NCI-H510A (cell line): ENCODE data around the gene SLC6A3.

Experiments
- DNase-seq: peaks from one replicate; lab custom pipeline; 2025; lab: John Stamatoyannopoulos, UW

The SLC6A3 gene

GRCh38 chr5:1405121-1405520, 40.1 kb downstream of the SLC6A3 start:
- DNase-seq, result no peak

DNA sequence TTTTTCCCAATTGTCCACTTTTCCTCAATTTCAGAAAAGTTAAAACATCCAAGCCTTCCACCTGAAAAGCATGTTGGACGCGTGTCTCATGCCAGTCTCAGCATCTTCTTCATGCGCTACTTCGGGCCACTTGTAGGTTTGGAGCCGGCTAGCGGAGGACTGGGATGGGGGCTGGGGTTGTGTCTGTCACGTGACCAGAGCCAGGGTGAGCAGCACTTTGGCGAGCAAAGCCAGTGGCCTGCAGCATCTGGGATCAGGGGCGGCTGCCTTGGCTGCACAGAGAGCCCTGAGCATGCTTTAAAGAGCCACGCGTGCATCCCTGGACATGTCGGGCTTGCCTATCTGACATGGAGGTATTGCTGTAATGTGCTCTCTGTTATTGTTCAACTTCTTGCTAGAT, 41.2 kb downstream of the SLC6A3 start:
- no peak for DNase-seq

- DNase-seq, result no peak
Observed at GRCh38 chr5:1402611-1403255, 42.5 kb downstream of the SLC6A3 start.

- DNase-seq, result no peak
Observed at GRCh38 chr5:1401536-1402138, 43.6 kb downstream of the SLC6A3 start.

DNA sequence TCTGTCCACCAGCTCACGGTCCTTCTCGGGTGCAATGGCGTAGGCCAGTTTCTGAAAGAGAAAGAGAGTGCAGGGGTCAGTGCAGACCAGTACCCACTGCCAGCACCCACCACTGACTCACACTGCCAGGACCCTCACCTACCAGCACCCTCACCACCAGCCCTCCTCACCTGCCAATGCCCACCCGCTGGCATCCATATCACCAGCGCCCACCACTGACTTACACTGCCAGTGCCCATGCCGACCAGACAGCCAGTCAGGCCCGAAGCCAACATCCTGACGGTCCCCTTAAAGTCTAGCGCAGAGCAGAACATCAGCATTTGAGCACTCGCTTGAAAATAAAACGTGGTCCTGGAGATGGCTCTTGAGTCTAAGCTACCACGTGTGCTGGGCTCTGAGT, 44.3 kb downstream of the SLC6A3 start:
- no peak for DNase-seq

DNA sequence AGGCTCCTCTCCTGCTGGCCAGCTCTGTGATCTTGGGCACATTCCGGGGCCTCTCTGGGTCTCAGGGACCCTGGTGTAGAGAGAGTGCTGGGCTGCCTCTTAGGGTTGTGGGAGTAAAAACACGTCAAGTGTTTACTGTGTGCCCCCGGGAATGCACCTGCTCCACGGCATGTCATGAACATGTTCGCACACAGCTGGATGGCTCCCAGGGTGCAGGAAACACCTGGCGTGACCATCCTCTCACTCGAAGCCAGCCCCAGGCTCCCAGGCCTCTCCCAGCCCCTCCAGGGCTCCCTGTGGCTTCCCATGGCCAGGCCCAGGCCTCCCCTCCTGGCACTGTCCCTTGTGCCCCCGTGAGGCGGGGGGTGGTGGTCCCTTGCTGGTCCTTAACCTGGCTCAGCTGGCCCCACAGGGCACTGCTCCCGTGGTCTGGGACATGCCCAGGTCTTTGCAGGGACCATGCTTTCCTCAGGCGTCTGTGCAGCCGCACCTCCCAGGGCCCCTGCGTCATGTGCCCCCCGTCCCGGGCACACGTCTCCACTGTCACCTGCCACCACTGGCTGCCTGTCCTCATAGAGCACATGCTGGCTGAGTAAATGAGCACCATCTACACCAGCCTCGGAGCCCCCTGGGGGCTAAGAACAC, 44.9 kb downstream of the SLC6A3 start:
- no peak for DNase-seq

DNA sequence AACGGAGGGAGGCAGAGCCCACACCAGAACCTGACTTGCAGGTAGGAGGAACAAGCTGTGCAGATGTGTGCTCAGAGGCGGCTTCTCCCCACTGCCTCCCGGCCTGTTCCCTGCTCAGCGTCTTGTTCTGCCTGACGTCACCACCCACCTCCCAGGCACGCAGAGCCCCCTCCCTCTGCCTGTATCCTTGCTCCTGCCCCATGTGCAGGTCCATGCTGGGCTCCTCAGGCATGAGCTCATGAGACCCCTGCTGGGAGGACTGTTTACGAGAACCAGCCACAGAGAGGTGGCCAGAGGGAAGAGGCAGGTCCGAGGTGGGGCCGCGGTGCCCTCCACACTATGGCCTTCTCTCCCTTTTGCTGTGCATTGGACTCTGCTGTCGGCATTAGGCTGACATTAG, 45.5 kb downstream of the SLC6A3 start:
- DNase-seq, result no peak

GRCh38 chr5:1396293-1396816, 48.9 kb downstream of the SLC6A3 start:
- no peak for DNase-seq

GRCh38 chr5:1394881-1395860, 50.1 kb downstream of the SLC6A3 start:
- no peak for DNase-seq

DNA sequence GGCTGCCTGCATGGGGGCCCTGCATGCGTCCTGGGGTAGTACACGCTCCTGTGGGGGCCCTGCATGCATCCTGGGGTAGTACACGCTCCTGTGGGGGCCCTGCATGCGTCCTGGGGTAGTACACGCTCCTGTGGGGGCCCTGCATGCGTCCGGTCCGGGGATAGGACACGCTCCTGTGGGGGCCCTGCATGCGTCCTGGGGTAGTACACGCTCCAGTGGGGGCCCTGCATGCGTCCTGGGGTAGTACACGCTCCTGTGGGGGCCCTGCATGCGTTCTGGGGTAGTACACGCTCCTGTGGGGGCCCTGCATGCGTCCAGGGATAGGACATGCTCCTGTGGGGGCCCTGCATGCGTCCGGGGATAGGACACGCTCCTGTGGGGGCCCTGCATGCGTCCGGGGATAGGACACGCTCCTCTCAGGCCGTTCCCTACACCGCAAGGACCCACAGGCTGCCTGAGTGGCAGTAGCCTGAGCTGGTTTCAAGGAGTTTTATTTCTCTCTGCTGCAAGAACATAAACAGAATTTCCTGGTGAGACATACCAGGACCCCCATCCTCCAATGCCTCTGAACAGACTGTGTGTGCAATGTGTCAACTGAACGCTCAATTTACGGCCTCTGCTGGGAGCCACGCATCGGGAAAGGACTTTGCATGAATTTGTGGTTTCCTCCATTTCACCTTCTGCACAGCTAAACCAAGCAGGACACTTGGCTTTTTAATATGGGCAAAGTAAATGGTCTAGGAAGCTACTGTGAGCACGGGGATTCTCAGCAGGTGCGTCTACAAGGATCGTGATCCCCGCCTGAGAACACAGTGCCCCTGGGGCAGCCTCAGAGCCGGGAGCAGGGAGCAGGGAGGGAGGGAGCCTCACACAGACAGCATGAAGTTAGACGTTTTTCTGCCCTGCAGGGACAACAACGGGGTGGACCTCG, 51.4 kb downstream of the SLC6A3 start:
- no peak for DNase-seq

GRCh38 chr5:1392801-1393565, 52.3 kb downstream of the SLC6A3 start:
- DNase-seq, result no peak

- DNase-seq, result no peak
Observed at GRCh38 chr5:1392261-1392660, 53.0 kb downstream of the SLC6A3 start.

DNA sequence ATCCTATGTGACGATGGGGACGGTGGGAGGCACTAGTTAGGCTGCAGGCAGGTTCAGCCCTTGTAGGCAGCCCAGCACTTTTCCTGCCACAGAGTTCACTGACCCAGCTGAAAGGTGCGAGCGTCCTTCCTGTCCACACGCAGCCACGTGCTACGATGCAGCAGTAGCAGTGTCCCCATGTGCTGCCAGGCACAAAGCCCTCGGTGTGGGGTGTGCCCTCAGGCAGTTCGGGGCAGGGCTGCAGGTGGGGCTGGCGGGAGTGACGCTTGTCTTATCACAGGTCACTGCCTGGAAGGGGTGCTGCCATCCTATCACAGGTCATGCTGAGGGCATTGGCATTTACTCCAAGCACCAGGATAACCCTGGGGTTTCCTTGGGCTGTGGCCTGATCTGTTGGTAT, 53.5 kb downstream of the SLC6A3 start:
- no peak for DNase-seq

GRCh38 chr5:1390861-1391600, 54.2 kb downstream of the SLC6A3 start:
- DNase-seq, result no peak

- no peak for DNase-seq
Observed at GRCh38 chr5:1390333-1390732, 54.9 kb downstream of the SLC6A3 start.

GRCh38 chr5:1388383-1388967, 56.8 kb downstream of the SLC6A3 start:
- no peak for DNase-seq

GRCh38 chr5:1387876-1388275, 57.4 kb downstream of the SLC6A3 start:
- no peak for DNase-seq

DNA sequence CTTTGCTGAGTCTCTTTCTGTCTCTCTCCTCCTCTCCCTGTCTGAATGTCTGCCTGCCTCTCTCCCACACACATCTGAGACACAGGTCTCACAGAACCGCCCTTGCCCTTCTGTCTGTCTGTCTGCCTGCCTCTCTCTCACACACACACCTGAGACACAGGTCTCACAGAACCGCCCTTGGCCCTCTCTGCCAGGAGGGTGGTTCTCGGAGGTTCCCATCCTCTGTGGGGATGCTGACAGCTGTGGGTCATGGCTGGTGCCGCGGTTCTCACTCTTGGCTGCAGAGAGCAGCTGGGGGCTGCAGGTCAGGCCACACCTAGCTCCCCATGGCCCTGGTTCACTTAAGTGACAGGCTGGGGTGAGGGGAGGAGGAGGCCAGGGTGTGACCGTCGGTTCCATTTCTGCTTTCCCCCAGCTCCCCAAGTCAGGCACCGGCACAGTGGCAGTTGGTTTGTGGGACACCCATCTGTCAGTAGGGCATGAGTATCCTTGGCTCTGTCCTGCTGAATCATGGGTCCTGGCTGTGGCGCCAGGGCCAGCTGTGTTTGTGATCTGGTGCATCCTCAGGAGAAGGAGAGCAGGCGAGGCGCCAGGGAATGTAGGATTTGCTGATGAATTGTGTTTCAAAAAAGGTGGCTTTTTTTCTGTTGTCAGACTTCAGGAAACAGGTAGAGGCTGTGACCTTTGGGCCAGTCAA, 58.0 kb downstream of the SLC6A3 start:
- no peak for DNase-seq
